ENCODE data around the gene WFDC2. TPM values are rescaled to one million over a fixed set of nuclear protein-coding genes. Genes with fewer than 3 reads are reported as not detected.
A peak's percentile ranks its signal among the peaks of the same experiment; 100 is the strongest.

The WFDC2 gene
- total RNA-seq, 4 donors from 2014 or later: 11.0 to 325 (median 38.8) TPM

DNA sequence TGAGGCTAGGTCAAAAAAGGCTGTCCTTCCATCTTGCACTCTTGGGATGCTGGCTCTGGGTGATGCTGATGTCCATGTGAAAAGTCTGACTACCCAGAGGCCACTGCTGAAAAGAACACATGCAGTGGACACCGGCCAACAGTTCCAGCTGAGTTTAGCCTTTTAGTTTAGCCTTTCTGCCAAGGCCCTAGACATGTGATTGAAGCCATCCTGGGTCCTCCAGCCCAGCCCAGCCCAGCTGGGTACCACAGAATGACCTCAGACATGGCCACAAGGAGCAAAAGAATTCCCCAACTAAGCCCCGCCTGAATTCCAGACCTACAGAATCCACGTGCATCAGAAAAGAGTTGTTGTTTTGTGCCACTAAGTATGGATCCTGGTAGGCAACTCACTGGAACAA is 36.2 kb upstream of the WFDC2 start:
- Histone ChIP-seq H3K9me3 (no peaks in the 10 kb centered on the region), H3K4me1 (peaks cover 0 to 13% (median 9%) of the 10 kb centered on the region in 4 donors), H3K27me3 (no peaks in the 10 kb centered on the region), H3K27ac (peak overlapping the region; percentile 14 to 50 (median 36)), H3K4me3 (no peak overlapping the region), H3K36me3 (no peaks in the 10 kb centered on the region)
- peak in 2 of 3 donors; percentile 14 to 44 for TF ChIP-seq POLR2AphosphoS5 (IDR thresholded peaks at IDR 0.05)
- TF ChIP-seq POLR2A (IDR thresholded peaks at IDR 0.05): no peak
- peak; percentile 33 for DNase-seq
- WGBS, 2 donors (ENCODE audit: low coverage in 1 of 2): 68 to 100% methylated on average over 1 to 3 of the region's 3 CpGs
- intact Hi-C loops (cut with DNase I; ENCODE audit: low total_unique reads): no loop called here
- in situ Hi-C loops (cut with MboI; ENCODE audit: low pct_ligation_motif_present in 1 of 4, low pct_unique_long_range_greater_than_20kb in 1 of 4, low sequenced_read_pairs in 3 of 4): loop anchor here in 1 of 4 donors (10.0 to 25.0 kb wide), 2 partner anchors 59 to 121 kb away; partner anchors contain the start of genes MATN4, RBPJL and TP53TG5

DNA sequence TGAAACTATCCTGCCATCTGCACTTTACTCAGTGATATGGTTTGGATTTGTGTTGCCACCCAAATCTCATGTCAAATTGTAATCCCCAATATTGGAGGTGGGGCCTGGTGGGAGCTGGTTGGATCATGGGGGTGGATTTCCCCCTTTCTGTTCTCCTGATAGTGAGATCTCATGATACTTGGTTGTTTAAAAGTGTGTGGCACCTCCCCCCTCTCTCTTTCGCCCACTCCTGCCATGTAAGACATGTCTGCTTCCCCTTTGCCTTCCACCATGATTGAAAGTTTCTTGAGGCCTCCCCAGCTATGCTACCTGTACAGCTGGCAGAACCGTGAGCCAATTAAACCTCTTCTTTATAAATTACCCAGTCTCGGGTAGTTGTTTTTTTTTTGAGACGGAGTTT is 35.6 kb upstream of the WFDC2 start:
- peaks cover 0 to 13% (median 9%) of the 10 kb centered on the region in 4 donors for H3K4me1 ChIP-seq
- in situ Hi-C loops (cut with MboI; ENCODE audit: low pct_ligation_motif_present in 1 of 4, low pct_unique_long_range_greater_than_20kb in 1 of 4, low sequenced_read_pairs in 3 of 4): loop anchor here in 1 of 4 donors (10.0 to 25.0 kb wide), 2 partner anchors 59 to 122 kb away; partner anchors contain the start of genes MATN4, RBPJL and TP53TG5
- H3K36me3 ChIP-seq: no peaks in the 10 kb centered on the region
- no peak overlapping the region for H3K4me3 ChIP-seq
- intact Hi-C loops (cut with DNase I; ENCODE audit: low total_unique reads): no loop called here
- DNase-seq: no peak
- H3K27me3 ChIP-seq: no peaks in the 10 kb centered on the region
- H3K27ac ChIP-seq: peak overlapping the region in 2 of 4 donors; percentile 44 to 50
- TF ChIP-seq, protein P1, sequence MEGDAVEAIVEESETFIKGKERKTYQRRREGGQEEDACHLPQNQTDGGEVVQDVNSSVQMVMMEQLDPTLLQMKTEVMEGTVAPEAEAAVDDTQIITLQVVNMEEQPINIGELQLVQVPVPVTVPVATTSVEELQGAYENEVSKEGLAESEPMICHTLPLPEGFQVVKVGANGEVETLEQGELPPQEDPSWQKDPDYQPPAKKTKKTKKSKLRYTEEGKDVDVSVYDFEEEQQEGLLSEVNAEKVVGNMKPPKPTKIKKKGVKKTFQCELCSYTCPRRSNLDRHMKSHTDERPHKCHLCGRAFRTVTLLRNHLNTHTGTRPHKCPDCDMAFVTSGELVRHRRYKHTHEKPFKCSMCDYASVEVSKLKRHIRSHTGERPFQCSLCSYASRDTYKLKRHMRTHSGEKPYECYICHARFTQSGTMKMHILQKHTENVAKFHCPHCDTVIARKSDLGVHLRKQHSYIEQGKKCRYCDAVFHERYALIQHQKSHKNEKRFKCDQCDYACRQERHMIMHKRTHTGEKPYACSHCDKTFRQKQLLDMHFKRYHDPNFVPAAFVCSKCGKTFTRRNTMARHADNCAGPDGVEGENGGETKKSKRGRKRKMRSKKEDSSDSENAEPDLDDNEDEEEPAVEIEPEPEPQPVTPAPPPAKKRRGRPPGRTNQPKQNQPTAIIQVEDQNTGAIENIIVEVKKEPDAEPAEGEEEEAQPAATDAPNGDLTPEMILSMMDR (IDR thresholded peaks at IDR 0.05): no peak
- no peak for TF ChIP-seq EP300 (IDR thresholded peaks at IDR 0.05; ENCODE audit: low read depth)
- no peaks in the 10 kb centered on the region for H3K9me3 ChIP-seq
- 92 to 100% methylated on average over 2 to 4 of the region's 4 CpGs for WGBS, 2 donors (ENCODE audit: low coverage in 1 of 2)

DNA sequence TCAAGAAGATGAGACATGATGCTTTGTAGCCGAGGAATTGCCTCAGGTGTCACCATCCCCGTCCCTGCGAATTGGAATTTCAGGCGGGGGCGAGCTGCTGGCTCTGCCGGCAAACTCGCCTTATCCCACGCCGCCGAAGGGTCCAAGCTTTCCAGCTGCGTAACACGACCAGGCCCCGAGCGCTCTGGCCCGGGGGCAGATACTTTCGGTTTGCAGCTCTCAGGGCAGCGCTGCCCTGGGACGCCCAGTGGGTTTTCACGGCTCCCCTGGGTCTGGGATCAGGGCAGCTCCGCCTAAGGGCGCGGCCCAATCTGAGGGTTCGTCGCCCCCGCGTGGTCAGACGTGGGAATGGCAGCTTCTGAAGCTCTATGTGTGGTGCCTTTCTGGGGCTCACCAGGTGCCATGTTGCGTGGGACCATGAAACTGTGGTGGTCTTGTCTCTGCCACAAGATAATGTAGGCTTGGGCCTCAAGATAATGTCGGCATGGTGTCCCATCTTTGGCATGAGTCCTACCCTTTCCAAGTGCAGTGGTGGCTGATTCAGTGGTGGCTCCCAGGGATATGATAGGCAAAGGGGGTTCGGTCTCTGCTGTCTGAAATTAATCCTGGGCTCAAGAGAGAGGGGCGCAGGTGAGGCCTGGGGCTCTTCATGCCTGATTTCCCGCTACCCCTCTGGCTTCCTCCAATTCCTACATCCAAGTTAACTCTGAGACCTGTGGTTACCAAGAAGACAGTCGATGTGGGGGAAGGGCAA is 32.6 kb upstream of the WFDC2 start:
- H3K27ac ChIP-seq: peak overlapping the region; percentile 78 to 86 (median 80)
- TF ChIP-seq POLR2AphosphoS5 (IDR thresholded peaks at IDR 0.05) (peak in 2 of 3 donors; percentile 52 to 65), EP300 (IDR thresholded peaks at IDR 0.05; ENCODE audit: low read depth) (no peak), POLR2A (IDR thresholded peaks at IDR 0.05) (peak; percentile 38)
- TF ChIP-seq, protein P1 (IDR thresholded peaks at IDR 0.05): peak; percentile 92 to 98 (median 96)

DNA sequence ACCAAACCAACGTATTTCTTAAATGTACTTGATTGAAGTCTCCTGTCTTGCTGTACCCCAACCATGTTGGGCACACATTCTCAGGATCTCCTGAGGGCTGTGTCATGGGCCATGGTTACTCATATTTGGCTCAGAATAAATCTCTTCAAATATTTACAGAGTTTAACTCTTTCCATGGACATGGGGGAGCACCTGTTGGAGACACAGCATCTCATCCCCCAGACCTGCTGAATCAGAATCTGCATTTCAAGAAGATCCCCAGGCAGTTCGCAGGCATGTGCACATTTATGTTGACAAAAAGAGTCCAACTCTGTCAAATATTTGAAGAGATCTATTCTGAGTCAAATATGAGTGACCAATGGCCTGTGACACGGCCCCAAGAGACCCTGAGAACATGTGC is 29.1 kb upstream of the WFDC2 start:
- in situ Hi-C loops (cut with MboI; ENCODE audit: low pct_ligation_motif_present in 1 of 4, low pct_unique_long_range_greater_than_20kb in 1 of 4, low sequenced_read_pairs in 3 of 4): loop anchor here in 3 of 4 donors (10.0 to 25.0 kb wide), 3 partner anchors 66 to 128 kb away; partner anchors contain the start of genes TP53TG5 (in 2 of the 3), MATN4 (in 1 of the 3) and RBPJL (in 1 of the 3)
- no peaks in the 10 kb centered on the region for H3K36me3 ChIP-seq
- intact Hi-C loops (cut with DNase I; ENCODE audit: low total_unique reads): no loop called here

More for the DNA sequence above, 32.6 kb upstream of the WFDC2 start:
- no peaks in the 10 kb centered on the region for H3K36me3 ChIP-seq
- in situ Hi-C loops (cut with MboI; ENCODE audit: low pct_ligation_motif_present in 1 of 4, low pct_unique_long_range_greater_than_20kb in 1 of 4, low sequenced_read_pairs in 3 of 4) (loop anchor here in 3 of 4 donors (5.0 to 25.0 kb wide), 3 partner anchors 62 to 125 kb away; partner anchors contain the start of genes MATN4 (in 1 of the 3), RBPJL (in 1 of the 3) and TP53TG5 (in 1 of the 3)), intact Hi-C loops (cut with DNase I; ENCODE audit: low total_unique reads) (loop anchor here (5.0 kb wide), 2 partner anchors 65 to 120 kb away; no protein-coding TSS in a partner anchor)
- no peaks in the 10 kb centered on the region for H3K27me3 ChIP-seq
- H3K4me1 ChIP-seq: peaks cover 0 to 13% (median 9%) of the 10 kb centered on the region in 4 donors
- peak overlapping the region; percentile 47 to 80 (median 52) for H3K4me3 ChIP-seq
- 9 to 83% methylated on average over 1 to 31 of the region's 33 CpGs for WGBS, 2 donors (ENCODE audit: low coverage in 1 of 2)
- H3K9me3 ChIP-seq: no peaks in the 10 kb centered on the region
- peak; percentile 93 for DNase-seq

More for the DNA sequence above, 29.1 kb upstream of the WFDC2 start:
- Histone ChIP-seq H3K27me3 (no peaks in the 10 kb centered on the region), H3K9me3 (no peaks in the 10 kb centered on the region), H3K4me3 (no peak overlapping the region), H3K27ac (no peak overlapping the region), H3K4me1 (peaks cover 0 to 13% (median 9%) of the 10 kb centered on the region in 4 donors)
- DNase-seq: no peak
- WGBS, 2 donors (ENCODE audit: low coverage in 1 of 2): 79 to 90% methylated on average over 2 to 3 of the region's 3 CpGs
- TF ChIP-seq, protein P1 (IDR thresholded peaks at IDR 0.05): no peak
- TF ChIP-seq EP300 (IDR thresholded peaks at IDR 0.05; ENCODE audit: low read depth): no peak
- TF ChIP-seq POLR2AphosphoS5 (IDR thresholded peaks at IDR 0.05): no peak
- TF ChIP-seq POLR2A (IDR thresholded peaks at IDR 0.05): no peak

Measured in transverse colon (tissue), 4 donors.